Measurements from ENCODE around the gene EXOC3. TPM values are rescaled to one million over a fixed set of nuclear protein-coding genes. Genes with fewer than 3 reads are reported as not detected.
A peak's percentile ranks its signal among the peaks of the same experiment; 100 is the strongest.
"Not testable (repeated sequence)": the region's sequence is repeated elsewhere in the genome, so short reads cannot be mapped to it uniquely, and the experiment has no call there.

EXOC3 gene
- total RNA-seq, 4 donors from 2014 or later: 49.5 to 87.5 (median 59.0) TPM

GRCh38 chr5:406041-406440 is 36.9 kb upstream of the EXOC3 start:
- H3K4me3 ChIP-seq (ENCODE audit: low read depth, poor library complexity, severe bottlenecking): no peak overlapping the region
- TF ChIP-seq CTCF (IDR thresholded peaks at IDR 0.05) (no peak), POLR2A (IDR thresholded peaks at IDR 0.05) (no peak)
- DNase-seq (ENCODE audit: low spot score in 2 of 2): peak in 1 of 2 donors; percentile 82

GRCh38 chr5:407051-407450 is 35.9 kb upstream of the EXOC3 start:
- H3K4me3 ChIP-seq (ENCODE audit: low read depth, poor library complexity, severe bottlenecking): no peak overlapping the region
- WGBS, 2 donors: 70 to 71% methylated on average over 6 of the region's 6 CpGs
- no peak for TF ChIP-seq CTCF (IDR thresholded peaks at IDR 0.05)
- TF ChIP-seq POLR2A (IDR thresholded peaks at IDR 0.05): no peak
- intact Hi-C loops (cut with DNase I; ENCODE audit: low total_unique reads): no loop called here
- DNase-seq (ENCODE audit: low spot score in 2 of 2): no peak

More at GRCh38 chr5:406041-406440, 36.9 kb upstream of the EXOC3 start:
- WGBS, 2 donors: 92 to 93% methylated on average over 9 of the region's 9 CpGs
- intact Hi-C loops (cut with DNase I; ENCODE audit: low total_unique reads): no loop called here

- WGBS, 2 donors: 56 to 59% methylated on average over 8 of the region's 8 CpGs
- intact Hi-C loops (cut with DNase I; ENCODE audit: low total_unique reads): no loop called here
- no peak for TF ChIP-seq POLR2A (IDR thresholded peaks at IDR 0.05)
- TF ChIP-seq CTCF (IDR thresholded peaks at IDR 0.05): no peak
- H3K4me3 ChIP-seq (ENCODE audit: low read depth, poor library complexity, severe bottlenecking): no peak overlapping the region
- no peak for DNase-seq (ENCODE audit: low spot score in 2 of 2)
These were observed 35.1 kb upstream of the EXOC3 start for GRCh38 chr5:407801-408268.

- WGBS, 2 donors: 88 to 94% methylated on average over 2 of the region's 2 CpGs
- TF ChIP-seq POLR2A (IDR thresholded peaks at IDR 0.05) (no peak), CTCF (IDR thresholded peaks at IDR 0.05) (no peak)
- intact Hi-C loops (cut with DNase I; ENCODE audit: low total_unique reads): no loop called here
- no peak overlapping the region for H3K4me3 ChIP-seq (ENCODE audit: low read depth, poor library complexity, severe bottlenecking)
- DNase-seq (ENCODE audit: low spot score in 2 of 2): no peak
These were observed 32.0 kb upstream of the EXOC3 start for GRCh38 chr5:410911-411517.

GRCh38 chr5:411728-412127 is 31.2 kb upstream of the EXOC3 start:
- TF ChIP-seq POLR2A (IDR thresholded peaks at IDR 0.05) (no peak), CTCF (IDR thresholded peaks at IDR 0.05) (no peak)
- DNase-seq (ENCODE audit: low spot score in 2 of 2): no peak
- intact Hi-C loops (cut with DNase I; ENCODE audit: low total_unique reads): no loop called here
- no peak overlapping the region for H3K4me3 ChIP-seq (ENCODE audit: low read depth, poor library complexity, severe bottlenecking)
- 91 to 93% methylated on average over 13 of the region's 13 CpGs for WGBS, 2 donors

- intact Hi-C loops (cut with DNase I; ENCODE audit: low total_unique reads): not testable (repeated sequence)
- peak in 1 of 2 donors; percentile 83 for DNase-seq (ENCODE audit: low spot score in 2 of 2)
These were observed 27.7 kb upstream of the EXOC3 start for GRCh38 chr5:414991-415927.

More at GRCh38 chr5:414991-415927, 27.7 kb upstream of the EXOC3 start:
- H3K4me3 ChIP-seq (ENCODE audit: low read depth, poor library complexity, severe bottlenecking): not testable (repeated sequence)
- WGBS, 2 donors: 47 to 70% methylated on average over 30 to 34 of the region's 42 CpGs
